B cell (primary cell): ENCODE measurements around the gene URM1. TPM values are rescaled to one million over a fixed set of nuclear protein-coding genes. Genes with fewer than 3 reads are reported as not detected.

Source experiments
- ATAC-seq: fragments of 200-7000 bp; cut with Tn5 transposase; one replicate; pipeline ENCODE4 v1.10.0; 2021; ENCODE audit warnings: low read depth, mild to moderate bottlenecking, moderate number of reproducible peaks, moderate library complexity
- CTCF ChIA-PET: fragments of 350-600 bp; sonication (Branson Sonifier 250); formaldehyde crosslinking; loops from one replicate; lab custom pipeline; 2021; ENCODE audit warnings: antibody characterized with exemption, inconsistent platforms; lab: Charles Lee
- POLR2A ChIA-PET: fragments of 350-600 bp; sonication (Branson Sonifier 250); formaldehyde crosslinking; loops from one replicate; lab custom pipeline; 2021; ENCODE audit warnings: antibody characterized with exemption; lab: Charles Lee
- DNase-seq: peaks from one replicate; pipeline ENCODE4 v3.0.0; 2013
- H2AFZ ChIP-seq: 2 replicates; pipeline ENCODE4 v1.6.1; 2012; ENCODE audit warnings: mild to moderate bottlenecking, low read depth, low read length; ENCODE audit not compliant: insufficient read depth, poor library complexity, severe bottlenecking
- H3K27ac ChIP-seq, 2 donors: 1 replicate in 1 of 2; 2 replicates in 1 of 2; pipeline ENCODE4 v1.5.1; 2012 to 2013; ENCODE audit warnings: low read length in 2 of 2, mild to moderate bottlenecking in 2 of 2, moderate library complexity in 1 of 2
- H3K27me3 ChIP-seq, 4 experiments: fragments of 200-600 bp in 1 of 4; sonication (generic) in 1 of 4; replicated peaks in 1 of 4; 1 replicate in 2 of 4; 2 replicates in 2 of 4; pipeline versions ENCODE4 v1.6.1 to v1.7.0; 2013 to 2016; ENCODE audit warnings: low read length in 3 of 4, mild to moderate bottlenecking in 2 of 4, mixed read lengths in 1 of 4, moderate library complexity in 1 of 4; ENCODE audit not compliant: insufficient read depth in 4 of 4, control insufficient read depth in 3 of 4; ENCODE audit errors: control extremely low read depth in 1 of 4
- H3K36me3 ChIP-seq, 2 experiments: replicated peaks in 1 of 2; 1 replicate in 1 of 2; 2 replicates in 1 of 2; pipeline versions ENCODE4 v1.6.1 to v1.7.1; 2013; ENCODE audit warnings: low read length in 1 of 2; ENCODE audit not compliant: insufficient read depth in 2 of 2, control insufficient read depth in 1 of 2; ENCODE audit errors: control extremely low read depth in 1 of 2, extremely low read depth in 1 of 2
- H3K4me1 ChIP-seq, 2 donors: fragments of 200-600 bp in 1 of 2; sonication (generic) in 1 of 2; 1 replicate in 1 of 2; 2 replicates in 1 of 2; pipeline versions ENCODE4 v1.5.1 to v1.6.1; 2013 to 2017; ENCODE audit warnings: low read length in 2 of 2; ENCODE audit not compliant: control insufficient read depth in 2 of 2, insufficient read depth in 2 of 2
- H3K4me2 ChIP-seq: replicated peaks from 2 replicates; pipeline ENCODE3; 2012; ENCODE audit warnings: mild to moderate bottlenecking, low read depth, low read length; ENCODE audit not compliant: poor library complexity, severe bottlenecking
- H3K4me3 ChIP-seq, 5 experiments: fragments of 200-600 bp in 1 of 5; sonication (generic) in 1 of 5; 1 replicate in 3 of 5; 2 replicates in 2 of 5; pipeline versions ENCODE4 v1.5.1 to v1.7.0; 2011 to 2016; ENCODE audit warnings: low read length in 4 of 5, mild to moderate bottlenecking in 4 of 5, low read depth in 2 of 5, control low read depth in 1 of 5, moderate library complexity in 1 of 5; ENCODE audit not compliant: insufficient read depth in 1 of 5; ENCODE audit errors: control extremely low read depth in 1 of 5, extremely low read depth in 1 of 5
- H3K79me2 ChIP-seq: fragments of 200-600 bp; sonication (generic); one replicate; pipeline ENCODE4 v1.6.0; 2016; ENCODE audit warnings: low read length; ENCODE audit not compliant: control insufficient read depth, insufficient read depth
- H3K9ac ChIP-seq: fragments of 200-600 bp; sonication (generic); 2 replicates; pipeline ENCODE4 v1.6.1; 2017; ENCODE audit warnings: mild to moderate bottlenecking, low read length, moderate library complexity
- H3K9me3 ChIP-seq, 3 donors: one replicate each; pipeline versions ENCODE4 v1.6.1 to v1.7.1; 2013; ENCODE audit warnings: low read length in 2 of 3; ENCODE audit not compliant: control insufficient read depth in 2 of 3, insufficient read depth in 1 of 3; ENCODE audit errors: control extremely low read depth in 1 of 3
- H4K20me1 ChIP-seq: 2 replicates; pipeline ENCODE4 v1.6.0; 2012; ENCODE audit warnings: mild to moderate bottlenecking, low read length; ENCODE audit not compliant: insufficient read depth, control insufficient read depth, poor library complexity, severe bottlenecking
- H3K27ac Mint-ChIP-seq: one replicate; pipeline ENCODE4 v1.8.0; 2021; ENCODE audit warnings: mixed read lengths
- H3K27me3 Mint-ChIP-seq: one replicate; pipeline ENCODE4 v1.8.0; 2021; ENCODE audit warnings: mixed read lengths
- H3K4me1 Mint-ChIP-seq: one replicate; pipeline ENCODE4 v1.8.0; 2021; ENCODE audit warnings: mixed read lengths
- H3K4me3 Mint-ChIP-seq: one replicate; pipeline ENCODE4 v1.8.0; 2021; ENCODE audit warnings: mixed read lengths
- H3K9me3 Mint-ChIP-seq: one replicate; pipeline ENCODE4 v1.8.0; 2022; ENCODE audit warnings: mixed read lengths; ENCODE audit not compliant: insufficient read depth
- EZH2 ChIP-seq: IDR thresholded peaks from 2 replicates; pipeline ENCODE4 v1.6.1; 2012; ENCODE audit warnings: borderline replicate concordance, low read depth, mild to moderate bottlenecking, moderate library complexity, low read length; ENCODE audit not compliant: insufficient read depth, poor library complexity, severe bottlenecking
- WGBS: methylation state at CpG from one replicate; pipeline ENCODE4 v1.1.5; 2013; ENCODE audit warnings: missing lambda C conversion rate; ENCODE audit not compliant: insufficient coverage; 5-methylcytosine and 5-hydroxymethylcytosine counted together
- intact Hi-C: fragments of 100-400 bp; cut with micrococcal nuclease; formaldehyde crosslinking; loops from one replicate; pipeline ENCODE4 v1.10.0; 2022
- polyA plus RNA-seq: library from polyadenylated mRNA; depleted of rRNA; stranded (reverse); fragments of >200 nt; gene quantifications from 2 replicates; pipeline ENCODE4 v1.2.3, GENCODE V29; 2012
- total RNA-seq, 2 donors: library from RNA; stranded (reverse); fragments of 120-200 nt in 1 of 2; gene quantifications; 1 replicate in 1 of 2; 2 replicates in 1 of 2; pipeline versions ENCODE4 v1.2.3 to v1.2.4, GENCODE V29; 2013 to 2022
- TF ChIP-seq, protein P1 (sequence below): fragments of 200-600 bp; IDR thresholded peaks from one replicate; pipeline ENCODE4 v1.8.0; 2022; ENCODE audit warnings: antibody characterized with exemption, mild to moderate bottlenecking

The URM1 gene
- total and polyA plus RNA-seq, 2 donors (not counting 1 experiment from before 2014, with no cell fraction given) = 40.3 to 43.8 TPM

DNA sequence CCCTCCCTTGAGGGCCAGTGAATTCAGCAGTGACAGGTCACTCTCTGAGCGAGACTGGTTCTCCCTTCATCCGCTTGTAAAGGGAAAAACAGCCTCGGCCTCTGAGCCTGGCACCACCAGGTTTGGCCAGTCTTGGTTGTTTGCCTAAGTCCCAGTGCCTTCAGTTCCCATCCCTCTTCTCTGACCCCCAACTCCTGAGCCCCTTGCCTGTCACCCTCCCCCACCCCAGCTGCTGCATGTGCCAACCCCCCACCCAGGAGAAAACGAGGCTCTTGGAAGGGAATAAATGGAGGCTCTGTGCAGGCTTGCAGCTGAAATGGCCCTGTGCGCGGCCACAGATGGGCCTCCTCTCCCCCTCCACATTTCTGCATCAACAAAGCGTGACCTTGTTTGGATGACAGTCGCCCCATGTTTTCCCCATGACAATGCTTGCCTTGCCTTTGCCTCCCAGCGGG, 3.1 kb downstream of the URM1 start:
- Histone ChIP-seq H4K20me1 (peaks cover 53% of the 10 kb centered on the region), H3K4me2 (no peak overlapping the region), H3K36me3 (peaks cover 2 to 30% of the 10 kb centered on the region in 2 experiments), H3K27me3 (no peaks in the 10 kb centered on the region), H2AFZ (no peak overlapping the region), H3K9ac (no peak overlapping the region), H3K9me3 (no peaks in the 10 kb centered on the region), H3K4me3 (no peak overlapping the region), H3K4me1 (peaks cover 15 to 23% of the 10 kb centered on the region in 2 donors), H3K79me2 (peaks cover 84% of the 10 kb centered on the region), H3K27ac (no peak overlapping the region)
- ChIA-PET POLR2A (no interaction called here), CTCF (no interaction called here)
- H3K27ac Mint-ChIP-seq = no peak overlapping the region
- WGBS = 97% methylated on average over 7 of the region's 9 CpGs
- intact Hi-C loops = loop anchor here (5.0 kb wide), 2 partner anchors 508 to 573 kb away; partner anchors contain the start of genes DOLK, KYAT1, LRRC8A and NUP188
- DNase-seq (no peak), ATAC-seq (no peak)
- H3K9me3 Mint-ChIP-seq = no peaks in the 10 kb centered on the region
- no peaks in the 10 kb centered on the region for H3K27me3 Mint-ChIP-seq
- H3K4me3 Mint-ChIP-seq = no peak overlapping the region
- TF ChIP-seq EZH2 = no peak
- TF ChIP-seq, protein P1, sequence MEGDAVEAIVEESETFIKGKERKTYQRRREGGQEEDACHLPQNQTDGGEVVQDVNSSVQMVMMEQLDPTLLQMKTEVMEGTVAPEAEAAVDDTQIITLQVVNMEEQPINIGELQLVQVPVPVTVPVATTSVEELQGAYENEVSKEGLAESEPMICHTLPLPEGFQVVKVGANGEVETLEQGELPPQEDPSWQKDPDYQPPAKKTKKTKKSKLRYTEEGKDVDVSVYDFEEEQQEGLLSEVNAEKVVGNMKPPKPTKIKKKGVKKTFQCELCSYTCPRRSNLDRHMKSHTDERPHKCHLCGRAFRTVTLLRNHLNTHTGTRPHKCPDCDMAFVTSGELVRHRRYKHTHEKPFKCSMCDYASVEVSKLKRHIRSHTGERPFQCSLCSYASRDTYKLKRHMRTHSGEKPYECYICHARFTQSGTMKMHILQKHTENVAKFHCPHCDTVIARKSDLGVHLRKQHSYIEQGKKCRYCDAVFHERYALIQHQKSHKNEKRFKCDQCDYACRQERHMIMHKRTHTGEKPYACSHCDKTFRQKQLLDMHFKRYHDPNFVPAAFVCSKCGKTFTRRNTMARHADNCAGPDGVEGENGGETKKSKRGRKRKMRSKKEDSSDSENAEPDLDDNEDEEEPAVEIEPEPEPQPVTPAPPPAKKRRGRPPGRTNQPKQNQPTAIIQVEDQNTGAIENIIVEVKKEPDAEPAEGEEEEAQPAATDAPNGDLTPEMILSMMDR = no peak
- H3K4me1 Mint-ChIP-seq = peaks cover 30% of the 10 kb centered on the region

DNA sequence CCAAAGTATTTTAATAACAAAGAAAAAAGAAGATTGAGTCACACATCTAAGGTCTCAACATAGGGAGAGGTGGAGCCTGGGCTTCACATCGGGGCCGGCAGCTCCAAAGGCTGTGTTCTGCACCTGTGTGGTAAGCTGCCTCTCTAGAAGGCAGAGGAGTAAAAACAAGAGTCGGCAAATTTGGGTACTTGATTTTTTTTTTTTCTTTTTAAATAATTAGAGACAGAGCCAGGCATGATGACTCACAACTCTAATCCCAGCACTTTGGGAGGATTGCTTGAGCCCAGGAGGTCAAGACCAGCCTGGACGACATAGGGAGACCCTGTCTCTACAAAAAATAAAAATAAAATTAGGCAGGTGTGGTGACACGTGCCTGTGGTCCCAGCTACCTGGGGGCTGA, 4.7 kb downstream of the URM1 start:
- CTCF ChIA-PET = no interaction called here
- WGBS = 100% methylated on average over 2 of the region's 5 CpGs
- no peak overlapping the region for H3K27ac Mint-ChIP-seq

More for the DNA sequence above, 4.7 kb downstream of the URM1 start:
- intact Hi-C loops = no loop called here
- Mint-ChIP-seq H3K9me3 (no peaks in the 10 kb centered on the region), H3K4me1 (peaks cover 22% of the 10 kb centered on the region), H3K4me3 (no peak overlapping the region), H3K27me3 (no peaks in the 10 kb centered on the region)
- Histone ChIP-seq H3K27me3 (no peaks in the 10 kb centered on the region), H3K9me3 (no peaks in the 10 kb centered on the region), H2AFZ (no peak overlapping the region), H3K4me3 (no peak overlapping the region), H3K27ac (no peak overlapping the region), H3K9ac (no peak overlapping the region), H4K20me1 (peaks cover 60% of the 10 kb centered on the region), H3K79me2 (peaks cover 82% of the 10 kb centered on the region), H3K4me2 (no peak overlapping the region), H3K4me1 (peaks cover 9 to 15% of the 10 kb centered on the region in 2 donors), H3K36me3 (peaks cover 2 to 35% of the 10 kb centered on the region in 2 experiments)
- POLR2A ChIA-PET = no interaction called here
- ATAC-seq (no peak), DNase-seq (no peak)
- TF ChIP-seq EZH2 = no peak
- TF ChIP-seq, protein P1 = no peak
